Measurements from ENCODE around the gene TMEM220.
"Not testable (repeated sequence)": the region's sequence is repeated elsewhere in the genome, so short reads cannot be mapped to it uniquely, and the experiment has no call there.

Gene TMEM220

GRCh38 chr17:10754861-10755591 is 25.2 kb upstream of the TMEM220 start:
- FAIRE-seq = no peak

DNA sequence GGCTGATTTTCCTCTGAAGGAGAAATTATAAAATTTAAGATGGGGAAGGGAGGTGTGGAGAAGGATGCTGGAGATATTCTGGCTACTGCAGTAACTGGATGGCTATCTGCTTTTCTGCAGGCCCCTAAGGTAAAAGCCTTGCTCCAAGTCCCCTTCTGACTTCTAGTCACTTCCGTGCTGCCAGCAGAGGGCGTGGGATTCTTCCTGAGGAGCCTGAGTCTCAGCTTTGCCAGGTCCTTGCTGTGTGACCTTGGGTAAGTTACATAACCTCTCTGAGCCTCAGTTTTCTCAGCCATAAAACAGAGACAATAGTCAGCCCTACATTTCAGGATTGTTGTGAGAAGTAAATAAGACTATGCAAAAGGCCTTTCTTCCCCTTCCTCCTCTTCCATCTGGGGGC is 24.3 kb upstream of the TMEM220 start:
- no peak for FAIRE-seq

GRCh38 chr17:10752696-10753095 is 22.9 kb upstream of the TMEM220 start:
- no peak for FAIRE-seq

DNA sequence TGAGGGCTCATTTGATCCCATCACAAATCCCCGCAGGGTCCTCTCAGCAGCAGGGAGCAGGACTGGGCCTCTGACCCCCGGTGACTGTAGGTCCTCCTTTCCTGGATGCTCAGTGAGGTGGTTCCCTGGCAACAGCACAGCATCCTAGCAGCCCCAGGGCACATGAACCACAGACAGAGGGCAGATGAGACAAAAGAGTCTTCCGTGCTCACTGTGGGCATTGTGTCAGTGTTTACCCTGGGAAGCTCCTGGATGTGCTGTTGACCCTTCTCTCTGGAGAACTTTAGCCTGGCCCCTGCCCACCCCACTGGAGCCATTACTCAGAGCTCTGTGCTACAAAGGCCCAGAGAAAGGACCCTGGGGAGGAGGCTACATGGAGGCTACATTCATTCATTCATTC is 21.7 kb upstream of the TMEM220 start:
- FAIRE-seq = no peak

GRCh38 chr17:10750210-10750609 is 20.4 kb upstream of the TMEM220 start:
- no peak for FAIRE-seq

DNA sequence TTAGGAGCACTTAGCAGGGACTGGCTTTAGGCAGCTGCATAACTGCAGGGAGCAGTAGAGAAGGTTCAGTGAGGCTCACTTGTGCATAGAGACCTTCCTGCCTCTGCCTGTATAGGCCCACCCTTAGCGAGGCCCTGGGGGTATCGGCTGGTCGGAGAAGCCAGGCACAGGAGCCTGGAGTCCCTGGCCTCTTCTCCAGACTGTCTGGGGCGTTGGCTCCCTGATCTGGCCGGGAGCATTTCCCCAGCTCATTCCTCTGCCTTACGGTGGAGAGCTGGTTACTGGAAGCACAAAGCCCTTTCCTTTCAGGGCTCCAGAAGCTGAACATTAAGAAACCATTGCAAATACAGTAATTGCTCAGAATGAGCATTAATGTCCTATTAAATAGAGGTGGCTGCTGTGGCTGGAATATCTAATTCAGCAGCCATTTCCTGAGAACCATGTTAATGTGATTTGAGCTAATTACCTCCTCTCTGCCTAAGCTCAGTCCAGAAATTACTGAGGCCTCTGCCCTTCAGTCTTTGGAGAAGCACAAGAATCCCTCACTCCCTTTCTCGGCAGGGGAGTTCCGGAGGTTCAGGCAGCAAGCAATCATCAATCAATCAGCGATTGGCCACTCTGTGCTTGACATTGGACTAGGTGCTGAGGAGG is 18.8 kb upstream of the TMEM220 start:
- no peak for FAIRE-seq

GRCh38 chr17:10745231-10745630 is 15.4 kb upstream of the TMEM220 start:
- FAIRE-seq = no peak

DNA sequence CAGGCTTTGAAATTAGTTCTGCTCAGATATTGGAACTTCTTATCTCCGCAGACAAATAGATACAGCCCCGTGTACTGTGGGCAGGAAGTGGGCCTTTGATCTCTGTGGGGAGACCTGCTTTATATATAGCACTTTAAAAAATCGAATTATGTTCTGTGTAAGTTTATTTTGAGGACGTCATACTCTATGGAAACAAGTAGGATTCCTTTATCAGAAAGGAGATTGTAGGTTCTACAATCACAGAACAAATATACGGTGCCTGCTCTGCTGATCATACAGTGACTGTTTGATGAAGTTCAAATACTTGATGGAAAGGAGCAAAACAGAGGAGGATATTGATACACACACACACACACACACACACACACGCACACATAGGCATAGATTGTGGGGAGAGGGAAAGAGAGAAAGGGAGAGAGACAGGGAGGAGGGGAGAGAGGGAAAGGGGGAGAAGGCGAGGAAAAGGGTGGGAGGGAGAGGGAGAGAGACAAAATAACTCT is 14.7 kb upstream of the TMEM220 start:
- no peak for FAIRE-seq

GRCh38 chr17:10743316-10744009 is 13.6 kb upstream of the TMEM220 start:
- no peak for FAIRE-seq

DNA sequence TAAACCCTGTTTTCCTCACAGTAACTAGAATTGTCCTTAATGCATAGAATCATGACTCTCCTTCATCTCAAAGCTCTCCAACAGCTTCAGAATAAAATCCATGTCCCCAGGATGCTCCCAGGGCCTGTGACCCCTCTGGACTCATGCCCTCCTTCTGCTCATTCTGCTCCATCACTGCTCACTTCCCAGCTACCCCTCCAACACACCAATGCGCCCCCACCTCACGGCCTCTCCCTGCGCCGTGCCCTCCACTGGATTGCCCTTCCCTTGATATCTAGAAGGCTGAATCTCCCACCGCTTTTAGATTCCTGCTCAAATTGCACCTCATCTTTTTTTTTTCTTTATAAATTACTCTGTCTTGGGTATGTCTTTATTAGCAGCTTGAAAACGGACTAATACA is 12.6 kb upstream of the TMEM220 start:
- FAIRE-seq = no peak

GRCh38 chr17:10741416-10742135 is 11.8 kb upstream of the TMEM220 start:
- no peak for FAIRE-seq

DNA sequence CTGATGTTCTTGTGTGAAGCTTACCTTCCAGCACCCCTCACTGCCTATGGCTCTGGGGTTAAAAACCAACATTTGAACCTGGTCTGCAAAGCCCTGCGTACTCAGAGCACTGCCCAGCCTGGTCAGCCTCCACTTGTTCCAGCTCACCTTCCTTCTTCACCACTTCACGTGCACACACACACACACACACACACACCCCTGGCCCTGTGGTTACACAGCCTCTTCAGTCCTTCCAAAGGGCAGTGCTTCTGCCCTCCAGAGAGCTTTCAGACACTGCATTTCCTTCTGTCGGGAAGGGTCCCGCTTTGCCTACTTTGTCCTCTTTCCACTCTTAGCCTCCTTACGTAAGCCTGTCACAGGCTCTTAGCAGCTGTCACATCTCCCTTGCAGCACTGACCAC is 9.6 kb upstream of the TMEM220 start:
- FAIRE-seq = no peak

DNA sequence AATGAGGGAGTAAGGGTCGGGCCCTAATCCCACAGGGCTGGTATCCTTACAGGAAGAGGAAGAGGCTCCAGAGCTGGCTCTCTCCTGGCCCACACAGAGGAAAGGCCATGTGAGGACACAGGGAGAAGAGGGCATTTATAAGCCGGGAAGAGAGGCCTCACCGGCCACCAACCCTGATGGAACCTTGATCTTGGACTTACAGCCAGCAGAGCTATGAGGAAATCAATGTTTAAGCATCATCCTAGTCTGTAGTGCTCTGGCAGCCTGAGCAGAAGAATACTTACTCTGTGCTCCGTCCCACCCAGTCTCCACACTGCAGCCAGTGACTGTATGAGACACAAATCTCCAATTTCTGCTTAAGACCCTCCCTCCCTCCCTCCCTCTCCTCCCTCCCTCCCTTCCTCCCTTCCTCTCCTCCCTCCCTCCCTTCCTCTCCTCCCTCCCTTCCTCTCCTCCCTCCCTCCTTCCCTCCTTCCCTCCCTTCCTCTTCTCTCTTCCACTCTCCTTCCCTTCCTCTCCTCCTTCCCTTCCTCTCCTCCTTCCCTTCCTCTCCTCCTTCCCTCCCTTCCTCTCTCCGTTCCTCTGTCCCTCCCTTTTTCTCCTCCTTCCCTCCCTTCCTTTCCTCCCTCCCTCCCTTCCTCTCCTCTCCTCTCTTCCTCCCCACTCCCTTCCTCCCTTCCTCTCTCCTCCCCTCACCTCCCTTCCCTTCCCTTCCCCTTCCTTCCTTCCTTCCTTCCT is 8.9 kb upstream of the TMEM220 start:
- no peak for FAIRE-seq

GRCh38 chr17:10737736-10738135 is 7.9 kb upstream of the TMEM220 start:
- no peak for FAIRE-seq

GRCh38 chr17:10737168-10737622 is 7.4 kb upstream of the TMEM220 start:
- FAIRE-seq = peak; percentile 35

DNA sequence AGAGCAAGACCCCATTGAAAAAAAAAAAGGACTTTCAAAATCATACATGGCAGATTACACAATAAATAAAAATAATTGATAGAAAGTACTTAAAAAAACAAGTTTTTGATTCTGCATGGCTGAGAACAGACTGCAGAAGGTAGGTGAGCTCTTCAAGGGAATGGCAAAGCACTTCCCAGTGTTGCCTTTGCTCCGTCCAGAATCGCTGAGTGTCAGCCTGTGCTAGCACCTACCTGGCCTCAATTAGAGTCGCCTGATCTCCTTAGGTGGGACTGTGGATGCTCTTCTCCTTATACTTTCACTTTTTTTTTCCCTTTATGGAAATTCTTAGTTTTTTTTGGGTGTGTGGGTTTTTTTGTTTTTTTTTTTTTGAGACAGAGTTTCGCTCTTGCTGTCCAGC is 6.0 kb upstream of the TMEM220 start:
- no peak for FAIRE-seq

GRCh38 chr17:10735251-10735650 is 5.4 kb upstream of the TMEM220 start:
- FAIRE-seq = no peak

DNA sequence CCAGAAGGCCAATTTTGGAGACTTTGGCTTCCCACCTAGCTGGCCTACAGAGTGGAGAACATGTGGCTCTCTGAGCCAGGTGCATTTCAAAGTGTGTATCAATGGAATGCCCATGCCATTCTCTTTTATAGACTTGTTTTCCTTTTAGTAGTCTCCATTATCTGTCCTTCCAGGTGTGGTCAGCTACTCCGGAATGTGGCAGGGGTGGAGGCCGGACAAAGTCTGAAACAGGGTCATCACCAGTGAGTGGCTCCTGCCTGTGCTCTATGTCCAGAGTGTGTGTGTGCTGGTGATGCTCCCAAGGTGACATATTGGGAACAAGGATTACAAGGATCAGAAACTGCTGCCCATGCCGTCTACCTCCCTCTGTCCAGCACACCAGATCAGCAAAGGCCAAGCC is 3.8 kb upstream of the TMEM220 start:
- no peak for FAIRE-seq

- not testable (repeated sequence) for FAIRE-seq
These were observed 2.3 kb upstream of the TMEM220 start for GRCh38 chr17:10732121-10732520.

DNA sequence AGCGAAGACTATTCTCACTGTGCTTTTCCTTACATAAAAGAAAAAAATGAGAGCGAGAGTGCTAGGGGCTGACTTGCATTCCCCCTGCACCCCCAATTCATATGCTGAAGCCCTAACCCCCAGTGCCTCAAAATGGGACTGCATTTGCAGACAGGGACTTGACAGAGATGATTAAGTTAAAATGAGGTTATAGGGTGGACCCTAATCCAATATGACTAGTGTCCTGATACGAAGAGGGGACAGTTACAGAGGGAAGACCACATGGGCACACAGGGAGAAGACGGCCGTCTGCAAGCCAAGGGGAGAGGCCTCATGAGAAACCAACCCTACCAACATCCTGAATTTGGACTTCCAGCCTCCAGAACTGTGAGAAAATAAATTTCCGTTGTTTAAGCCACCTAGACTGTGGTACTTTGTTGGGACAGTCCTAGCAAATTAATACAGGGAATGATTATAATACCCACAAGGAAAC is 1.6 kb upstream of the TMEM220 start:
- no peak for FAIRE-seq

DNA sequence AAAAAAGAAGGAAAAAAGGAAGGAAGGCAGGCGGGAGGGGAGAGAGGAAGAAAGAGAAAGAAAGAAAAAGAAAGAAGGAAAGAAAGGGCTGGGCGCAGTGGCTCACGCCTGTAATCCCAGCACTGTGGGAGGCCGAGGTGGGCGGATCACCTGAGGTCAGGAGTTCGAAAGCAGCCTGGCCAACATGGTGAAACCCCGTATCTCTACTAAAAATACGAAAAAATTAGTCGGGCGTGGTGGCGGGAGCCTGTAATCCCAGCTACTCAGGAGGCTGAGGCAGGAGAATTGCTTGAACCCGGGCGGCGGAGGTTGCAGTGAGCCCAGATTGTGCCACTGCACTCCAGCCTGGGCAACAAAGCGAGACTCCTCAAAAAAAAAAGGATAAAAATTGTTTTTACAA is 424 bp upstream of the TMEM220 start:
- not testable (repeated sequence) for FAIRE-seq

DNA sequence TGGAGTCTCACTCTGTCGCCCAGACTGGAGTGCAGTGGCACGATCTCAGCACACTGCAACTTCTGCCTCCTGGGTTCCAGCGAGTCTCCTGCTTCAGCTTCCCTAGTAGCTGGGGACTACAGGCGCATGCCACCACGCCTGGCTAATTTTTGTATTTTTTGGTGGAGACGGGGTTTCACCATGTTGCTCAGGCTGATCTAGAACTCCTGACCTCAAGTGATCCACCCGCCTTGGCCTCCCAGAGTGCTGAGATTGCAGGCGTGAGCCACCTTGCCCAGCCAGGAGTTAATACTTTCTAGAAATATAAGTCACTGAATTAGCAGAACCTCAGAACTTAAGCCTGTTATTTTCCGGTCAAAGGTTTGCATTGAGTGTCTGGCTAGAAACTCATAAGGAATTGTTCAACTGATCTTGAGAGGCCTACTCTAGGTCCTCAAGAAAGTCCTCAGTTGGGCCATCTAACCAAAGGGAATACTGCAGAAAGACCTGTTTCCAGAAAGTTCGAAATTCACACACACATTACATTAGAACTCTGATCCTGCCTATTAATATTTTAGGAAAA is 1.4 kb downstream of the TMEM220 start:
- FAIRE-seq = no peak

Measured in endometrium (tissue), 2 donors.